Heart left ventricle (tissue), 13 donors: ENCODE results near the gene RPS16.

Experiments
- POLR2A ChIP-seq, 2 donors: fragments of 450-650 bp; IDR thresholded peaks; one replicate each; pipeline ENCODE4 v1.6.1; 2017; ENCODE audit warnings: antibody characterized with exemption in 2 of 2, mild to moderate bottlenecking in 2 of 2, moderate library complexity in 2 of 2
- TF ChIP-seq, protein P1 (sequence below), 12 donors: fragments of 200-600 bp; sonication (generic) in 4 of 12; IDR thresholded peaks; one replicate each; pipeline versions ENCODE4 v1.5.0 to v1.8.0; 2018 to 2022; ENCODE audit warnings: antibody characterized with exemption in 12 of 12, mild to moderate bottlenecking in 5 of 12
- donor health status: ischemic (EF 13 %, LVEDD 7.1; RV severe dilation, severe dysfunction).
- donor health status: DM: no; HTN: yes; CAD: no.
- donor health status: DM: no; HTN: no; CAD: no.
- donor health status: ischemic (EF 25% LVEDD 6.9; RV normal size, moderate dysfunction).
- donor health status: ischemic (EF 25% LVEDD 5.7; RV mildly dilated, moderate dysfunction).
- donor health status: ischemic (EF 35%, LVEDD 5.7; RV mildly dilated, moderate dysfunction).
- donor health status: nonischemic (EF 11% LVEDD 7.7; RV severe dilation, severe dysfunction).
- donor health status: DM: yes; HTN: yes; CAD: no.
- donor health status: PGD.
- donor health status: ischemic (EF 29% LVEDD 5.4; RV normal size, mild dysfunction).
- donor health status: nonischemic (EF 23%, LVEDD 6.1; RV moderate dilation, normal function).

- no peak for TF ChIP-seq POLR2A (IDR thresholded peaks at IDR 0.05)
- TF ChIP-seq, protein P1, sequence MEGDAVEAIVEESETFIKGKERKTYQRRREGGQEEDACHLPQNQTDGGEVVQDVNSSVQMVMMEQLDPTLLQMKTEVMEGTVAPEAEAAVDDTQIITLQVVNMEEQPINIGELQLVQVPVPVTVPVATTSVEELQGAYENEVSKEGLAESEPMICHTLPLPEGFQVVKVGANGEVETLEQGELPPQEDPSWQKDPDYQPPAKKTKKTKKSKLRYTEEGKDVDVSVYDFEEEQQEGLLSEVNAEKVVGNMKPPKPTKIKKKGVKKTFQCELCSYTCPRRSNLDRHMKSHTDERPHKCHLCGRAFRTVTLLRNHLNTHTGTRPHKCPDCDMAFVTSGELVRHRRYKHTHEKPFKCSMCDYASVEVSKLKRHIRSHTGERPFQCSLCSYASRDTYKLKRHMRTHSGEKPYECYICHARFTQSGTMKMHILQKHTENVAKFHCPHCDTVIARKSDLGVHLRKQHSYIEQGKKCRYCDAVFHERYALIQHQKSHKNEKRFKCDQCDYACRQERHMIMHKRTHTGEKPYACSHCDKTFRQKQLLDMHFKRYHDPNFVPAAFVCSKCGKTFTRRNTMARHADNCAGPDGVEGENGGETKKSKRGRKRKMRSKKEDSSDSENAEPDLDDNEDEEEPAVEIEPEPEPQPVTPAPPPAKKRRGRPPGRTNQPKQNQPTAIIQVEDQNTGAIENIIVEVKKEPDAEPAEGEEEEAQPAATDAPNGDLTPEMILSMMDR (IDR thresholded peaks at IDR 0.05) = no peak
Measured at GRCh38 chr19:39475748-39476147, 40.0 kb upstream of the RPS16 start.
